HepG2 (cell line): ENCODE results near the gene PEAK3. TPM values are rescaled to one million over a fixed set of nuclear protein-coding genes. Genes with fewer than 3 reads are reported as not detected.

ENCODE experiments used
- ARNT2 ChIP-seq: sonication (generic); formaldehyde crosslinking; IDR thresholded peaks from 2 replicates; pipeline ENCODE4 v1.8.0; 2022; ENCODE audit warnings: mild to moderate bottlenecking, low read depth, missing genetic modification reagents, moderate library complexity
- CBX5 ChIP-seq: sonication (generic); formaldehyde crosslinking; IDR thresholded peaks from 2 replicates; pipeline ENCODE4 v1.4.0; 2020; ENCODE audit warnings: missing genetic modification reagents, borderline replicate concordance
- DDIT3 ChIP-seq: sonication (generic); formaldehyde crosslinking; IDR thresholded peaks from 2 replicates; pipeline ENCODE4 v1.4.0; 2020; ENCODE audit warnings: mild to moderate bottlenecking, missing genetic modification reagents
- FOXC1 ChIP-seq: sonication (generic); formaldehyde crosslinking; IDR thresholded peaks from 2 replicates; pipeline ENCODE4 v1.8.0; 2022; ENCODE audit warnings: mild to moderate bottlenecking, missing genetic modification reagents, borderline replicate concordance
- MEIS1 ChIP-seq: sonication (generic); formaldehyde crosslinking; IDR thresholded peaks from 2 replicates; pipeline ENCODE4 v1.9.0; 2021; ENCODE audit warnings: mild to moderate bottlenecking, missing genetic modification reagents, moderate library complexity, borderline replicate concordance
- MTA3 ChIP-seq: sonication (generic); formaldehyde crosslinking; IDR thresholded peaks from 2 replicates; pipeline ENCODE4 v1.4.0; 2020; ENCODE audit warnings: missing genetic modification reagents
- NCOA1 ChIP-seq: sonication (generic); formaldehyde crosslinking; IDR thresholded peaks from 2 replicates; pipeline ENCODE4 v1.9.0; 2021; ENCODE audit warnings: missing genetic modification reagents
- RARG ChIP-seq: sonication (generic); formaldehyde crosslinking; IDR thresholded peaks from 2 replicates; pipeline ENCODE4 v1.4.0; 2020; ENCODE audit warnings: low read depth, mild to moderate bottlenecking, missing genetic modification reagents
- SMAD3 ChIP-seq: sonication (generic); formaldehyde crosslinking; IDR thresholded peaks from 2 replicates; pipeline ENCODE4 v1.4.0; 2020; ENCODE audit warnings: missing genetic modification reagents
- TEAD2 ChIP-seq: sonication (generic); formaldehyde crosslinking; IDR thresholded peaks from 2 replicates; pipeline ENCODE4 v1.9.0; 2021; ENCODE audit warnings: missing genetic modification reagents
- TRAFD1 ChIP-seq: sonication (generic); formaldehyde crosslinking; IDR thresholded peaks from 2 replicates; pipeline ENCODE4 v1.5.1; 2020; ENCODE audit warnings: missing genetic modification reagents, mild to moderate bottlenecking, borderline replicate concordance
- YEATS4 ChIP-seq: sonication (generic); formaldehyde crosslinking; IDR thresholded peaks from 2 replicates; pipeline ENCODE4 v1.4.0; 2020; ENCODE audit warnings: missing genetic modification reagents, borderline replicate concordance
- ZBTB38 ChIP-seq: sonication (generic); formaldehyde crosslinking; IDR thresholded peaks from 2 replicates; pipeline ENCODE4 v1.5.1; 2020; ENCODE audit warnings: mild to moderate bottlenecking, missing genetic modification reagents
- ZMAT3 ChIP-seq: sonication (generic); formaldehyde crosslinking; conservative IDR thresholded peaks from 2 replicates; pipeline ENCODE4 v1.7.0; 2021; ENCODE audit warnings: missing genetic modification reagents
- ZNF329 ChIP-seq: sonication (generic); formaldehyde crosslinking; IDR thresholded peaks from 2 replicates; pipeline ENCODE4 v1.9.0; 2021; ENCODE audit warnings: low read depth, mild to moderate bottlenecking, missing genetic modification reagents
- ZNF446 ChIP-seq: sonication (generic); formaldehyde crosslinking; IDR thresholded peaks from 2 replicates; pipeline ENCODE4 v1.5.0; 2020; ENCODE audit warnings: mild to moderate bottlenecking, missing genetic modification reagents
- ZNF660 ChIP-seq: sonication (generic); formaldehyde crosslinking; IDR thresholded peaks from 2 replicates; pipeline ENCODE4 v1.5.1; 2020; ENCODE audit warnings: mild to moderate bottlenecking, low read depth, missing genetic modification reagents, borderline replicate concordance
- ZNF678 ChIP-seq: sonication (generic); formaldehyde crosslinking; IDR thresholded peaks from 2 replicates; pipeline ENCODE4 v1.4.0; 2020; ENCODE audit warnings: mild to moderate bottlenecking, missing genetic modification reagents
- ZNF839 ChIP-seq: sonication (generic); formaldehyde crosslinking; IDR thresholded peaks from 2 replicates; pipeline ENCODE4 v1.4.0; 2020; ENCODE audit warnings: missing genetic modification reagents, mild to moderate bottlenecking, borderline replicate concordance
- ZSCAN9 ChIP-seq: IDR thresholded peaks from 2 replicates; pipeline ENCODE4 v1.6.1; 2016; ENCODE audit warnings: borderline replicate concordance
- polyA plus RNA-seq, 8 experiments: library from polyadenylated mRNA; depleted of rRNA in 3 of 8; stranded (reverse) in 7 of 8; unstranded in 1 of 8; fragments of >200 nt; fragmentation: Illumina TruSeq in 4 of 8; extraction: Trizol in 4 of 8; gene quantifications; 2 replicates each; pipeline versions ENCODE4 v1.2.1 to v1.2.3, GENCODE V29; 2011 to 2016; ENCODE audit warnings: low read depth in 4 of 8, missing spikeins in 1 of 8, mixed read lengths in 1 of 8; ENCODE audit not compliant: insufficient read depth in 1 of 8
- total RNA-seq, 5 experiments: library from RNA; depleted of rRNA; stranded (reverse); fragments of >200 nt; fragmentation: Illumina TruSeq; extraction: Trizol; gene quantifications; 2 replicates each; pipeline ENCODE4 v1.2.3, GENCODE V29; 2016; ENCODE audit warnings: low read depth in 1 of 5
- TF ChIP-seq, protein P1 (sequence below): sonication (generic); formaldehyde crosslinking; IDR thresholded peaks from 2 replicates; pipeline ENCODE4 v1.8.1; 2023; ENCODE audit warnings: missing genetic modification reagents, inconsistent platforms, borderline replicate concordance
- TF ChIP-seq, protein P2 (sequence below): sonication (generic); formaldehyde crosslinking; IDR thresholded peaks from 2 replicates; pipeline ENCODE4 v1.8.0; 2022; ENCODE audit warnings: missing genetic modification reagents, mild to moderate bottlenecking, borderline replicate concordance
- TF ChIP-seq, protein P3 (sequence below): sonication (generic); formaldehyde crosslinking; IDR thresholded peaks from 2 replicates; pipeline ENCODE4 v1.5.0; 2020; ENCODE audit warnings: missing genetic modification reagents
- TF ChIP-seq, protein P4 (sequence below): sonication (generic); formaldehyde crosslinking; IDR thresholded peaks from 2 replicates; pipeline ENCODE4 v1.5.0; 2020; ENCODE audit warnings: missing genetic modification reagents, mild to moderate bottlenecking, borderline replicate concordance

The PEAK3 gene
- total and polyA plus RNA-seq, 2 of the 13 experiments (the other 11 are each of a cell fraction or from before 2014, with no cell fraction given) = not detected

GRCh38 chr19:2274931-2275535 is 6.9 kb downstream of the PEAK3 start (continued):
- TF ChIP-seq RARG (CRISPR knock-in tag) (no peak), ARNT2 (no peak), ZNF839 (CRISPR knock-in tag) (no peak), ZSCAN9 (CRISPR knock-in tag) (no peak), TEAD2 (CRISPR knock-in tag) (no peak), SMAD3 (CRISPR knock-in tag) (no peak), MTA3 (CRISPR knock-in tag) (no peak), ZBTB38 (CRISPR knock-in tag) (peak; percentile 94), ZNF660 (no peak), TRAFD1 (CRISPR knock-in tag) (no peak), CBX5 (CRISPR knock-in tag) (no peak), NCOA1 (no peak), ZNF329 (CRISPR knock-in tag) (0 out of 2 replicates have a peak, but pooled peaks have one; percentile 32), MEIS1 (CRISPR knock-in tag) (no peak), ZMAT3 (CRISPR knock-in tag) (no peak), YEATS4 (no peak), ZNF678 (CRISPR knock-in tag) (no peak), FOXC1 (no peak), ZNF446 (no peak), DDIT3 (CRISPR knock-in tag) (no peak)
- TF ChIP-seq, protein P1, sequence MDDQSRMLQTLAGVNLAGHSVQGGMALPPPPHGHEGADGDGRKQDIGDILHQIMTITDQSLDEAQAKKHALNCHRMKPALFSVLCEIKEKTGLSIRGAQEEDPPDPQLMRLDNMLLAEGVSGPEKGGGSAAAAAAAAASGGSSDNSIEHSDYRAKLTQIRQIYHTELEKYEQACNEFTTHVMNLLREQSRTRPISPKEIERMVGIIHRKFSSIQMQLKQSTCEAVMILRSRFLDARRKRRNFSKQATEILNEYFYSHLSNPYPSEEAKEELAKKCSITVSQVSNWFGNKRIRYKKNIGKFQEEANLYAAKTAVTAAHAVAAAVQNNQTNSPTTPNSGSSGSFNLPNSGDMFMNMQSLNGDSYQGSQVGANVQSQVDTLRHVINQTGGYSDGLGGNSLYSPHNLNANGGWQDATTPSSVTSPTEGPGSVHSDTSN (CRISPR knock-in tag) = no peak
- TF ChIP-seq, protein P2, sequence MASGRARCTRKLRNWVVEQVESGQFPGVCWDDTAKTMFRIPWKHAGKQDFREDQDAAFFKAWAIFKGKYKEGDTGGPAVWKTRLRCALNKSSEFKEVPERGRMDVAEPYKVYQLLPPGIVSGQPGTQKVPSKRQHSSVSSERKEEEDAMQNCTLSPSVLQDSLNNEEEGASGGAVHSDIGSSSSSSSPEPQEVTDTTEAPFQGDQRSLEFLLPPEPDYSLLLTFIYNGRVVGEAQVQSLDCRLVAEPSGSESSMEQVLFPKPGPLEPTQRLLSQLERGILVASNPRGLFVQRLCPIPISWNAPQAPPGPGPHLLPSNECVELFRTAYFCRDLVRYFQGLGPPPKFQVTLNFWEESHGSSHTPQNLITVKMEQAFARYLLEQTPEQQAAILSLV (CRISPR knock-in tag) = no peak
- TF ChIP-seq, protein P3, sequence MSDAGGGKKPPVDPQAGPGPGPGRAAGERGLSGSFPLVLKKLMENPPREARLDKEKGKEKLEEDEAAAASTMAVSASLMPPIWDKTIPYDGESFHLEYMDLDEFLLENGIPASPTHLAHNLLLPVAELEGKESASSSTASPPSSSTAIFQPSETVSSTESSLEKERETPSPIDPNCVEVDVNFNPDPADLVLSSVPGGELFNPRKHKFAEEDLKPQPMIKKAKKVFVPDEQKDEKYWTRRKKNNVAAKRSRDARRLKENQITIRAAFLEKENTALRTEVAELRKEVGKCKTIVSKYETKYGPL (CRISPR knock-in tag) = no peak
- TF ChIP-seq, protein P4, sequence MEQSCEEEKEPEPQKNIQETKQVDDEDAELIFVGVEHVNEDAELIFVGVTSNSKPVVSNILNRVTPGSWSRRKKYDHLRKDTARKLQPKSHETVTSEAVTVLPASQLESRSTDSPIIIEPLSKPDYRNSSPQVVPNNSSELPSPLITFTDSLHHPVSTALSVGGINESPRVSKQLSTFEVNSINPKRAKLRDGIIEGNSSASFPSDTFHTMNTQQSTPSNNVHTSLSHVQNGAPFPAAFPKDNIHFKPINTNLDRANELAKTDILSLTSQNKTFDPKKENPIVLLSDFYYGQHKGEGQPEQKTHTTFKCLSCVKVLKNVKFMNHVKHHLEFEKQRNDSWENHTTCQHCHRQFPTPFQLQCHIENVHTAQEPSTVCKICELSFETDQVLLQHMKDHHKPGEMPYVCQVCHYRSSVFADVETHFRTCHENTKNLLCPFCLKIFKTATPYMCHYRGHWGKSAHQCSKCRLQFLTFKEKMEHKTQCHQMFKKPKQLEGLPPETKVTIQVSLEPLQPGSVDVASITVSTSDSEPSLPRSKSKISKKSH (CRISPR knock-in tag) = no peak
